GM18507 (cell line): Measurements from ENCODE around the gene LITAF.
"Not testable (repeated sequence)": the region's sequence is repeated elsewhere in the genome, so short reads cannot be mapped to it uniquely, and the experiment has no call there.

Source experiments
- DNase-seq: peaks from one replicate; pipeline ENCODE4 v3.0.0; 2011; ENCODE audit warnings: low read depth; ENCODE audit not compliant: insufficient read length; ENCODE audit errors: extremely low spot score
- FAIRE-seq: peaks from 2 replicates; lab custom pipeline; 2011; peaks lifted over from hg19 to GRCh38; lab: Jason Lieb, UNC

LITAF gene

GRCh38 chr16:11533588-11533987 lies 53.1 kb downstream of the LITAF start:
- no peak for FAIRE-seq
- DNase-seq, result no peak

GRCh38 chr16:11530171-11530940 lies 56.4 kb downstream of the LITAF start:
- FAIRE-seq (no peak), DNase-seq (no peak)

GRCh38 chr16:11529285-11529684 lies 57.4 kb downstream of the LITAF start:
- DNase-seq (no peak), FAIRE-seq (no peak)

- FAIRE-seq (no peak), DNase-seq (no peak)
Observed at GRCh38 chr16:11528053-11528452, 58.7 kb downstream of the LITAF start.

GRCh38 chr16:11526655-11527350 lies 59.9 kb downstream of the LITAF start:
- FAIRE-seq (no peak), DNase-seq (no peak)

DNA sequence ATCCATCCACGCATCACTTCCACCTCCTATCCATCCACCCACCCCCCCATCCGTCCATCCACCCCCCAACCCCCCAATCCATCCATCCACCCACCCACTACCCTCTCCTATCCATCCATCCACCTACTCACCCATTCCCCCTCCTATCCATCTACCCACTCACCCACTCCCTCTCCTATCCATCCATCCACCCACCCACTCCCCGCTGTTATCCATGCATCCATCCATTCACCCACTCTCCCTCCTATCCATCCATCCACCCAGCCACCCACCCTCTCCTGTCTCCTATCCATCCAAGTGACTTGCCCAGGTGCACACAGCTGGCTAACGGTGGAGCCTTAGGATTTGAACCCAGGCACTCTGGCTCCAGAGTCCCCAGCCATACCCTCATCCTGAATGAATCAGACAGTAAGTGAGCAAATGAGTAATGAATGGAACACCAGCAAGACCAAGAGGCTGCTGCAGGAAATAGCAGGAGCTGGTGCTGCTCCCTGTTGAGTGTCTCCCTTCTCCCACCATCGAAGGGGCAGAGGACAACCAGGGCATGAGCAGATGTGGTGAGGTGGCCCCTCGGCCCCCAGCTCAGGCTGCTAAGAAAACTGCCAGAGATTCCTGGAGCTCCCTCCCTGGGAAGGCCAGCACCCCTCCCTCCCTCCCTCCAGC lies 62.5 kb downstream of the LITAF start:
- FAIRE-seq, result no peak
- no peak for DNase-seq

- FAIRE-seq (no peak), DNase-seq (no peak)
Observed at GRCh38 chr16:11521055-11521454, 65.7 kb downstream of the LITAF start.

DNA sequence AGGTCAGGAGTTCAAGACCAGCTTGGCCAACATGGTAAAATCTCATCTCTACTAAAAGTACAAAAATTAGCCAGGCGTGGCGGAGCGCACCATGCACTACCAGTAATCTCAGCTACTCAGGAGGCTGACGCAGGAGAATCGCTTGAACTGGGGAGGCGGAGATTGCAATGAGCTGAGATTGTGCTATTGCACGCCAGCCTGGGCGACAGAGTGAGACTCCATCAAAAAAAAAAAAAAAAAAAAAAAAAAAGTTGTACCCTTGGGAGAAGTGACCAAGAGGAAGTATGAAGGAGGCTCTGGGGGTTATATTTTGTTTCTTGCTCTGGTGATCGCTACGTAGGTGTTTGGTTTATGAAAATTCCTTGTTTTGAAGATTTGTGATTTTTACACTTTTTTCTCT lies 66.3 kb downstream of the LITAF start:
- peak; percentile 21 for FAIRE-seq
- no peak for DNase-seq

DNA sequence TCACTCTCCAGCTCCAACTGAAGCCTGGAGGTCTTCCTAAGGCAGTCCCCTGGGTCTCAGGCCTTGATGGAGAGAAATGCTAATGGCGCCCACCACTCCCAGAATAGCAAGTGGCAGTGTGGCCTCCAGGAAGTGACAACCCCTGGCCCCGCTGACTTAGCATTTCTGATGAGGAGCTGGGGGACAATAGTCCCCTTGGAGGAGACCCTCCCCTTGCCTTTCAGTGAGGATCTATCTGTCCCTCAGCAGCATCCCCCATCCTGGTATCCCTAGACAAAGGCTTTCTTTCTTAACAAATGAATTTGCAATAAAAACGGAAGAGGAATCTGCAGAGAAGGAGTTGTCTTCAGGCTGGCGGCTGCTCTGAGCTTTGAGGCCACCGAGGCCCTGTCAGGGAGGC lies 68.8 kb downstream of the LITAF start:
- DNase-seq (no peak), FAIRE-seq (no peak)

- FAIRE-seq (no peak), DNase-seq (no peak)
Observed at GRCh38 chr16:11515540-11516430, 70.9 kb downstream of the LITAF start.

DNA sequence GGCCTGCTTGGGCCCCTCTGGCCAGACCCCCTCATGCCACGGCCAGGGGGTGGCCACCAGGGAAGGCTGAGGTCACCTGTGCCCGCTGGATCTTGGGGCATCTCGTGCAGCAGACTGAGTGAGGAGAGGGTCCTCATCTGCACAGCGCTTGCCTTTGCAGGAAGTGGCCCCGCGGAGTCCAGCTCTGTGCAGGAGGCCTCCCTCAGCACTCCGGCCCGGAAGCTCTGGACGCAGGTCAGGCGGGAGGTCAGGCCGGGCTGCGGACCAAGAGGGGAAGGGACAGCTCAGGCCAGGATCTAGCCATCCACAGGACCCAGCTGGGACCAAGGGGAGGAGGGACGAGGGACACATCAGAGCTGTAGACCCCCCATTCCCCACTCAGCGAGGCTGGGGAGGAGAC lies 72.4 kb downstream of the LITAF start:
- FAIRE-seq (no peak), DNase-seq (no peak)

- DNase-seq, FAIRE-seq: not testable (repeated sequence)
Observed at GRCh38 chr16:11513366-11513765, 73.4 kb downstream of the LITAF start.

- DNase-seq (no peak), FAIRE-seq (no peak)
Observed at GRCh38 chr16:11511801-11512200, 74.9 kb downstream of the LITAF start.

DNA sequence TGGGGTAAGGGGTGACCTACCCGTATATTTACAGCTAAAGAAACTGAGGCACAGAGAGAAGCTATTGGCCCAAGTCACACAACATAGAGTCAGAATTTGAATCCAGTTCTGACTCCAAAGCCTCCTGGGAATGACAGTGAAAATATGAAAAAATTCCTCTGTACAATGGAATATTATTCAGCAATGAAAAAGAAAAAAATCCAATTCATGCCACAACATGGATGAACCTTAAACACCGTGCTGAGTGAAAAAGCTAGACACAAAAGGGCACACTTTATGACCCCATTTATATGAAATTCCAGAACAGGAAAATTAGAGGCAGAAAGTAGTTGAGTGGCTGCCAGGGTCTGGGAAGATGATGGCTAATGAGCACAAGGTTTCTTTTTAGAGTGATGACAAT lies 75.4 kb downstream of the LITAF start:
- DNase-seq, result no peak
- FAIRE-seq, result no peak

DNA sequence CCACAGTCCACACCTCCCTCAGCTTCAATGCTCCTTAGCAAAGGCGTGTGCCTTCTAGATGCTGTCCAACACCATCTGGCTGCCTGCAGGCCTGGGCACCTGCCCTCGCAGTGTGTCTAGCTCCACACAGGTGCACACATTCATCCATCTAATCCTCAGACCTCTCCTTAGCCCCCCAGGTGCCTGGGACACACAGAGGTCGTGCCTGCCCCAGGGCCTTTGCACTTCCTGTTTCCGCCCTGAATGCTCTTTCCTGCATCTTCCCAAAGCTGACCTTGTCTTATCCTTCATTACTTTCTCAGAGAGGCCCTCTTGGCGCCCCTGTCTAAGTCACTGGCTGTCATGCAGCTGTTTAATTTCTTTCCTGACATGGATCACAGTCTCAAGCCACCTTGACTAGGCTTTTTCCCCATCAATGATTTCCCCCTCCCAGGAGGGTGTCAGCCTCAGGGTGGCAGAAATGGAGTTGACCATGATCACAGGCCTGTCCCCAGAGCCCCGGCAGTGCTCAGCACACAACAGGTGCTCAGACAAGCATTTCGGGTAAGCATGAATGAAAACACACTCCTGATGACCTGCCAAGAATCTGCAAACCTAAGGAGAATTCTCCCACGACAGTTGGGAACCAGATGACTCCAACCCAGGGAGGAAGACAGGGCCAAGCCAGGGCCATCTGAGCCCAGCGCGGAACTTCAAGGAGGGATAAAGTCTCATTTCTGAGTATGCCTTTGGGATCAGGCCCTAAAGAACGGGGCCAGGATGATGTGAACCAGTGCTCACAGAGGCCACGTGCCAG lies 76.3 kb downstream of the LITAF start:
- no peak for FAIRE-seq

GRCh38 chr16:11507991-11508390 lies 78.7 kb downstream of the LITAF start:
- DNase-seq (no peak), FAIRE-seq (no peak)

More for the DNA sequence above, 76.3 kb downstream of the LITAF start:
- no peak for DNase-seq

DNA sequence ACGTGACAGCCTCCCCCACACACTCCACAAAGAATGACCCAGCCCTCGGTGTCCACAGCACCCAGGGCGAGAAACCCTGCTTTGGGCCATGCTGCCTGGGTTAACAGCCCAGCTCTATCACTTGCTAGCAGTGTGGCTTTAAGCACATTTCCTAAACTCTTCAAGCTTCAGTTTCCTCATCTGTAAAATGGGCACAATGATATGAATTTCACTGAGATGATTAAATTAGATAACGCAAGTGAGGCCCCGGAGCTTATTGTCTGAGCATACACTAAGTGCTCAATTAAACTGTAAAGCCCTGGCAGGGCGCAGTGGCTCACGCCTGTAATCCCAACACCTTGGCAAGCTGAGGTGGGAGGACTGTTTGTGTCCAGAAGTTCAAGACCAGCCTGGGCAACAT lies 79.4 kb downstream of the LITAF start:
- DNase-seq (no peak), FAIRE-seq (no peak)

- DNase-seq, result no peak
- no peak for FAIRE-seq
Observed at GRCh38 chr16:11506741-11507305, 79.9 kb downstream of the LITAF start.

GRCh38 chr16:11504261-11504660 lies 82.5 kb downstream of the LITAF start:
- DNase-seq, FAIRE-seq: not testable (repeated sequence)
